NCI-H1417 treated with DMSO at 0.1 percent for 48 hours (cell line): ENCODE measurements around the gene PPL.

ENCODE experiments used
- DNase-seq: peaks from one replicate; lab custom pipeline; 2025; lab: John Stamatoyannopoulos, UW

PPL gene

GRCh38 chr16:4864728-4865127 lies 72.2 kb downstream of the PPL start:
- DNase-seq: no peak

- no peak for DNase-seq
These were observed 74.3 kb downstream of the PPL start for GRCh38 chr16:4862639-4863038.

GRCh38 chr16:4860727-4861342 lies 76.1 kb downstream of the PPL start:
- DNase-seq: no peak

- no peak for DNase-seq
These were observed 77.1 kb downstream of the PPL start for GRCh38 chr16:4859900-4860255.

- DNase-seq: no peak
These were observed 77.6 kb downstream of the PPL start for GRCh38 chr16:4859190-4859899.

GRCh38 chr16:4855804-4856203 lies 81.1 kb downstream of the PPL start:
- no peak for DNase-seq

GRCh38 chr16:4855371-4855770 lies 81.6 kb downstream of the PPL start:
- no peak for DNase-seq

GRCh38 chr16:4852221-4852872 lies 84.6 kb downstream of the PPL start:
- DNase-seq: no peak

- no peak for DNase-seq
These were observed 86.7 kb downstream of the PPL start for GRCh38 chr16:4850211-4850610.

- no peak for DNase-seq
These were observed 89.0 kb downstream of the PPL start for GRCh38 chr16:4847774-4848587.

- DNase-seq: peak; percentile 81
These were observed 89.8 kb downstream of the PPL start, which contains the start of the genes GLYR1 and UBN1 for GRCh38 chr16:4846901-4847773. TSS of gene GLYR1 (minus strand) at chr16:4847288. CDS start at chr16:4847265, 23 bp downstream. TSS of gene UBN1 (plus strand) at chr16:4847481. CDS start at chr16:4852918, 5,437 bp downstream.

- DNase-seq: no peak
These were observed 90.4 kb downstream of the PPL start for GRCh38 chr16:4846503-4846900.

- DNase-seq: no peak
These were observed 96.0 kb downstream of the PPL start for GRCh38 chr16:4840984-4841383.

- DNase-seq: no peak
These were observed 97.0 kb downstream of the PPL start for GRCh38 chr16:4839942-4840341.

GRCh38 chr16:4837733-4838501 lies 99.0 kb downstream of the PPL start:
- DNase-seq: no peak

GRCh38 chr16:4836727-4837126 lies 100.2 kb downstream of the PPL start:
- DNase-seq: no peak

- DNase-seq: no peak
These were observed 103.4 kb downstream of the PPL start for GRCh38 chr16:4833584-4833983.

GRCh38 chr16:4832698-4833343 lies 104.1 kb downstream of the PPL start:
- DNase-seq: no peak
